Measurements from ENCODE around the gene ARFGEF3.

The ARFGEF3 gene

GRCh38 chr6:138198430-138199091, 36.8 kb downstream of the ARFGEF3 start:
- CTCF ChIA-PET, result interaction anchor here (0.8 to 1.5 kb wide), 2 partner anchors 13 to 328 kb away, joined by 3 to 7 read pairs; no protein-coding TSS in a partner anchor
- no peak overlapping the region for H3K27ac ChIP-seq (ENCODE audit: extremely low read depth, low read depth, low read length)
- no peak for TF ChIP-seq ZNF114 (tag by site-specific recombination; IDR thresholded peaks at IDR 0.05)
- no peak for TF ChIP-seq AEBP2 (tag by site-specific recombination; IDR thresholded peaks at IDR 0.05; ENCODE audit: borderline replicate concordance)
- no peak for TF ChIP-seq ZNF658 (tag by site-specific recombination; IDR thresholded peaks at IDR 0.05)
- TF ChIP-seq ZNF157 (tag by site-specific recombination; IDR thresholded peaks at IDR 0.05), result no peak
- TF ChIP-seq ZNF280D (tag by site-specific recombination; IDR thresholded peaks at IDR 0.05), result no peak

GRCh38 chr6:138201836-138202235, 40.1 kb downstream of the ARFGEF3 start:
- CTCF ChIA-PET, result no interaction called here
- H3K9me3 ChIP-seq (ENCODE audit: control insufficient read depth, insufficient read depth, low read depth, low read length), result no peaks in the 10 kb centered on the region
- H3K4me3 ChIP-seq (ENCODE audit: low read depth, low read length), result no peak overlapping the region
- no peaks in the 10 kb centered on the region for H3K36me3 ChIP-seq (ENCODE audit: control insufficient read depth in 2 of 2, insufficient read depth in 1 of 2, low read length in 2 of 2)
- H3K27ac ChIP-seq (ENCODE audit: extremely low read depth, low read depth, low read length), result no peak overlapping the region
- no peaks in the 10 kb centered on the region for H3K4me1 ChIP-seq (ENCODE audit: control insufficient read depth, insufficient read depth, low read length)
- POLR2A ChIA-PET, result no interaction called here
- no peak for TF ChIP-seq ZNF341 (tag by site-specific recombination; IDR thresholded peaks at IDR 0.05; ENCODE audit: low read depth)
- TF ChIP-seq ZNF530 (tag by site-specific recombination; IDR thresholded peaks at IDR 0.05; ENCODE audit: low read depth), result no peak
- TF ChIP-seq SP2 (tag by site-specific recombination; IDR thresholded peaks at IDR 0.05), result no peak
- no peak for TF ChIP-seq ZBTB49 (tag by site-specific recombination; IDR thresholded peaks at IDR 0.05; ENCODE audit: low read depth)
- no peak for TF ChIP-seq KLF16 (tag by site-specific recombination; IDR thresholded peaks at IDR 0.05)
- no peak for TF ChIP-seq REPIN1 (tag by site-specific recombination; IDR thresholded peaks at IDR 0.05; ENCODE audit: low read depth)
- TF ChIP-seq ZNF140 (tag by site-specific recombination; IDR thresholded peaks at IDR 0.05), result no peak
- no peak for TF ChIP-seq ZNF214 (tag by site-specific recombination; IDR thresholded peaks at IDR 0.05; ENCODE audit: borderline replicate concordance)
- no peak for TF ChIP-seq KLF9 (tag by site-specific recombination; IDR thresholded peaks at IDR 0.05; ENCODE audit: low read depth)
- TF ChIP-seq ZBTB6 (tag by site-specific recombination; IDR thresholded peaks at IDR 0.05), result no peak
- no peak for TF ChIP-seq GLIS1 (tag by site-specific recombination; IDR thresholded peaks at IDR 0.05)
- no peak for TF ChIP-seq ZNF639 (tag by site-specific recombination; IDR thresholded peaks at IDR 0.05)
- no peak for TF ChIP-seq ZNF114 (tag by site-specific recombination; IDR thresholded peaks at IDR 0.05)
- TF ChIP-seq ZNF24 (tag by site-specific recombination; IDR thresholded peaks at IDR 0.05), result no peak
- TF ChIP-seq ZBTB11 (tag by site-specific recombination; conservative IDR thresholded peaks at IDR 0.05; ENCODE audit: low read depth), result no peak
- no peak for TF ChIP-seq ZNF37A (tag by site-specific recombination; IDR thresholded peaks at IDR 0.05)

More at GRCh38 chr6:138198430-138199091, 36.8 kb downstream of the ARFGEF3 start:
- Histone ChIP-seq H3K9me3 (ENCODE audit: control insufficient read depth, insufficient read depth, low read depth, low read length) (no peaks in the 10 kb centered on the region), H3K4me1 (ENCODE audit: control insufficient read depth, insufficient read depth, low read length) (no peaks in the 10 kb centered on the region), H3K4me3 (ENCODE audit: low read depth, low read length) (no peak overlapping the region), H3K36me3 (ENCODE audit: control insufficient read depth in 2 of 2, insufficient read depth in 1 of 2, low read length in 2 of 2) (no peaks in the 10 kb centered on the region)
- POLR2A ChIA-PET, result no interaction called here
